Endothelial cell of umbilical vein (primary cell): ENCODE results near the gene RNF224. TPM values are rescaled to one million over a fixed set of nuclear protein-coding genes. Genes with fewer than 3 reads are reported as not detected.

ENCODE experiments used
- BruUV-seq: library from RNA; stranded (reverse); fragments of 400-500 nt; replicated peaks from 2 replicates; lab custom pipeline; 2021; lab: Mats Ljungman, UMichigan
- CTCF ChIA-PET: fragments of 300-600, 350-600 bp; sonication (Branson Sonifier 250); formaldehyde crosslinking; loops from one replicate; lab custom pipeline; 2021; ENCODE audit warnings: antibody characterized with exemption, inconsistent platforms; lab: Charles Lee
- POLR2A ChIA-PET: fragments of 300-600, 350-600 bp; sonication (Branson Sonifier 250); formaldehyde crosslinking; loops from one replicate; lab custom pipeline; 2021; ENCODE audit warnings: antibody characterized with exemption, inconsistent platforms; lab: Charles Lee
- DNase-seq: peaks from one replicate; pipeline ENCODE4 v3.0.0-alpha.2; 2011; ENCODE audit warnings: low read depth, low spot score
- FAIRE-seq: peaks from 2 replicates; lab custom pipeline; 2011; peaks lifted over from hg19 to GRCh38; lab: Jason Lieb, UNC
- H2AFZ ChIP-seq: 2 replicates; pipeline ENCODE4 v1.6.0; 2012; ENCODE audit warnings: low read depth, low read length, control low read depth, inconsistent platforms
- H3K27ac ChIP-seq: 2 replicates; pipeline ENCODE4 v1.5.1; 2011; ENCODE audit warnings: low read depth, mild to moderate bottlenecking, control low read depth, low read length, moderate library complexity; ENCODE audit not compliant: insufficient read depth
- H3K27me3 ChIP-seq, 2 experiments: 2 replicates each; pipeline versions ENCODE4 v1.6.0 to v1.6.1; 2011; ENCODE audit warnings: low read length in 2 of 2, mixed read lengths in 1 of 2; ENCODE audit not compliant: control insufficient read depth in 2 of 2, insufficient read depth in 2 of 2
- H3K36me3 ChIP-seq, 2 experiments: 2 replicates in 1 of 2; 3 replicates in 1 of 2; pipeline ENCODE4 v1.5.1; 2011; ENCODE audit warnings: low read length in 2 of 2, mild to moderate bottlenecking in 1 of 2, moderate library complexity in 1 of 2; ENCODE audit not compliant: control insufficient read depth in 2 of 2, insufficient read depth in 2 of 2; ENCODE audit errors: extremely low read depth in 1 of 2
- H3K4me1 ChIP-seq: 3 replicates; pipeline ENCODE4 v1.5.1; 2011; ENCODE audit warnings: mild to moderate bottlenecking, low read length; ENCODE audit not compliant: control insufficient read depth, insufficient read depth; ENCODE audit errors: extremely low read depth
- H3K4me2 ChIP-seq: 2 replicates; pipeline ENCODE4 v1.6.1; 2011; ENCODE audit warnings: low read length, control low read depth, mixed read lengths; ENCODE audit not compliant: insufficient read depth
- H3K4me3 ChIP-seq, 3 experiments: fragments of 200-600 bp in 1 of 3; sonication (generic), shearing (Covaris generic) in 1 of 3; replicated peaks in 1 of 3; 2 replicates each; pipeline ENCODE4 v1.5.1; 2011 to 2016; ENCODE audit warnings: control low read depth in 3 of 3, low read length in 3 of 3, mild to moderate bottlenecking in 2 of 3, inconsistent platforms in 1 of 3, low read depth in 1 of 3, moderate library complexity in 1 of 3; ENCODE audit not compliant: insufficient read depth in 1 of 3
- H3K79me2 ChIP-seq: 2 replicates; pipeline ENCODE4 v1.6.0; 2012; ENCODE audit warnings: low read length, inconsistent platforms; ENCODE audit not compliant: control insufficient read depth, insufficient read depth
- H3K9ac ChIP-seq: replicated peaks from 2 replicates; pipeline ENCODE3; 2011; ENCODE audit warnings: low read length, control low read depth; ENCODE audit not compliant: insufficient read depth; ENCODE audit errors: extremely low read depth
- H3K9me1 ChIP-seq: replicated peaks from 3 replicates; pipeline ENCODE4 v1.6.0; 2011; ENCODE audit warnings: mild to moderate bottlenecking, low read length; ENCODE audit not compliant: control insufficient read depth, insufficient read depth; ENCODE audit errors: extremely low read depth
- H3K9me3 ChIP-seq: replicated peaks from 2 replicates; pipeline ENCODE4 v1.5.1; 2012; ENCODE audit warnings: low read length, inconsistent platforms; ENCODE audit not compliant: control insufficient read depth, insufficient read depth
- H4K20me1 ChIP-seq: replicated peaks from 2 replicates; pipeline ENCODE3; 2011; ENCODE audit warnings: mild to moderate bottlenecking, low read length; ENCODE audit not compliant: control insufficient read depth, insufficient read depth; ENCODE audit errors: extremely low read depth
- EZH2 ChIP-seq: IDR thresholded peaks from 2 replicates; pipeline ENCODE4 v1.6.1; 2012; ENCODE audit warnings: borderline replicate concordance, low read depth, mild to moderate bottlenecking, moderate library complexity, low read length, inconsistent platforms; ENCODE audit not compliant: severe bottlenecking
- FOS ChIP-seq: IDR thresholded peaks from 2 replicates; pipeline ENCODE4 v1.6.1; 2011; ENCODE audit warnings: mild to moderate bottlenecking, low read length, moderate library complexity, borderline replicate concordance; ENCODE audit not compliant: insufficient read depth
- GATA2 ChIP-seq: IDR thresholded peaks from 2 replicates; pipeline ENCODE4 v1.7.0; 2011; ENCODE audit warnings: low read depth, mild to moderate bottlenecking, moderate library complexity, mixed read lengths, low read length; ENCODE audit not compliant: insufficient read length, insufficient read depth
- JUN ChIP-seq: IDR thresholded peaks from 2 replicates; pipeline ENCODE4 v1.6.1; 2011; ENCODE audit warnings: borderline replicate concordance, low read depth; ENCODE audit not compliant: insufficient read length, insufficient read depth
- MYC ChIP-seq: IDR thresholded peaks from one replicate; pipeline ENCODE4 v1.6.1; 2011; ENCODE audit warnings: mild to moderate bottlenecking, low read depth, low read length
- POLR2A ChIP-seq: IDR thresholded peaks from 2 replicates; pipeline ENCODE4 v1.6.1; 2012; ENCODE audit warnings: low read depth, mild to moderate bottlenecking, control low read depth, low read length
- POLR2AphosphoS5 ChIP-seq: IDR thresholded peaks from 2 replicates; pipeline ENCODE4 v1.6.1; 2012; ENCODE audit warnings: low read depth, mild to moderate bottlenecking, control low read depth, low read length, moderate library complexity; ENCODE audit not compliant: insufficient read depth
- dilution Hi-C: fragments of 300-500 bp; cut with MboI; formaldehyde crosslinking; loops from one replicate; pipeline ENCODE4 v1.15.0; 2019; ENCODE audit warnings: low sequenced_read_pairs; ENCODE audit not compliant: extremely low pct_ligation_motif_present
- intact Hi-C: fragments of 100-400 bp; cut with micrococcal nuclease; formaldehyde crosslinking; loops from one replicate; pipeline ENCODE4 v1.10.0; 2022
- polyA plus RNA-seq, 4 experiments: library from polyadenylated mRNA; depleted of rRNA in 3 of 4; stranded (reverse) in 3 of 4; unstranded in 1 of 4; fragments of >200 nt; gene quantifications; 2 replicates each; pipeline versions ENCODE4 v1.2.1 to v1.2.3, GENCODE V29; 2011 to 2012; ENCODE audit warnings: missing spikeins in 1 of 4
- total RNA-seq: library from RNA; stranded (reverse); gene quantifications from 2 replicates; pipeline ENCODE4 v1.2.3, GENCODE V29; 2021
- TF ChIP-seq, protein P1 (sequence below): IDR thresholded peaks from 2 replicates; pipeline ENCODE4 v1.6.1; 2011; ENCODE audit not compliant: insufficient read depth, insufficient read length
- TF ChIP-seq, protein P2 (sequence below), 2 donors: IDR thresholded peaks; 1 replicate in 1 of 2; 2 replicates in 1 of 2; pipeline ENCODE4 v1.5.1; 2011; ENCODE audit warnings: low read length in 2 of 2, mild to moderate bottlenecking in 2 of 2, moderate library complexity in 2 of 2, control low read depth in 1 of 2, inconsistent platforms in 1 of 2, low read depth in 1 of 2; ENCODE audit not compliant: insufficient read depth in 1 of 2; ENCODE audit errors: extremely low read depth in 1 of 2

Gene RNF224
- total and polyA plus RNA-seq, 2 donors (not counting 3 experiments of a cell fraction or from before 2014, with no cell fraction given): not detected

DNA sequence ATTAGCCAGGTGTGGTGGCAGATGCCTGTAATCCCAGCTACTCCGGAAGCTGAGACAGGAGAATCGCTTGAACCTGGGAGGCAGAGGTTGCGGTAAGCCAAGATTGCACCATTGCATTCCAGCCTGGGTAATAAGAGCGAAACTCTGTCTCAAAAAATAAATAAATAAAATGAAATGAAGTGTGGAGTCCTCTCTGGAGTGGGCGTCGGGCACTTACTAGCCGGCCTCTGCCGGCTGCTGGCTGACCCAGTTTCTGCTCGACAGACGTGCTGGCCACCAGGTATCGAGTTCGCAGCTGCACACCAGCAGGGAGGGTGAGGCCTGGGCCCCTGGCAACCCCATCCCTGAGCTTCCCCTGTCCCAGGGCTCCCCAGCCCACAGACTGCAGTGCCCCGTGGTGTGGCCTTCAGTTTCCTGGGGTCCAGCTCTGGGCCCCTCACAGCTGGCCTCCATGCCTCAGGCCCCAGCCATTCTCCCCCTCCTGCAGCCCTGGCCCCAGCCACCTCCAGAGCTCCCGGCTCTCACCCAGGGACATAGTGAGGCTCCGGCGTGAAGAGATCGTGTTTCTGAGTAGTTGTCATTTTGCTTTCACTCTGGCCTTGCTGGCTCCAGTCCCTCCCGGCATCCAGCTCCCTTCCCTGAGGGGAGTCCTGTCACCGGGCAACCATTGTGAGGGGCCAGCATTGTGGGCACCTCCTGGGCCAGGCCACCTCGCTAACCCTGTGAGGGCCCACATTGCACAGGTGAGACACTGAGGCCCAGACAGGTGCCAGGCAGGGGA is 20.0 kb downstream of the RNF224 start:
- TF ChIP-seq, protein P1, sequence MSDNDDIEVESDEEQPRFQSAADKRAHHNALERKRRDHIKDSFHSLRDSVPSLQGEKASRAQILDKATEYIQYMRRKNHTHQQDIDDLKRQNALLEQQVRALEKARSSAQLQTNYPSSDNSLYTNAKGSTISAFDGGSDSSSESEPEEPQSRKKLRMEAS: no peak
- TF ChIP-seq, protein P2, sequence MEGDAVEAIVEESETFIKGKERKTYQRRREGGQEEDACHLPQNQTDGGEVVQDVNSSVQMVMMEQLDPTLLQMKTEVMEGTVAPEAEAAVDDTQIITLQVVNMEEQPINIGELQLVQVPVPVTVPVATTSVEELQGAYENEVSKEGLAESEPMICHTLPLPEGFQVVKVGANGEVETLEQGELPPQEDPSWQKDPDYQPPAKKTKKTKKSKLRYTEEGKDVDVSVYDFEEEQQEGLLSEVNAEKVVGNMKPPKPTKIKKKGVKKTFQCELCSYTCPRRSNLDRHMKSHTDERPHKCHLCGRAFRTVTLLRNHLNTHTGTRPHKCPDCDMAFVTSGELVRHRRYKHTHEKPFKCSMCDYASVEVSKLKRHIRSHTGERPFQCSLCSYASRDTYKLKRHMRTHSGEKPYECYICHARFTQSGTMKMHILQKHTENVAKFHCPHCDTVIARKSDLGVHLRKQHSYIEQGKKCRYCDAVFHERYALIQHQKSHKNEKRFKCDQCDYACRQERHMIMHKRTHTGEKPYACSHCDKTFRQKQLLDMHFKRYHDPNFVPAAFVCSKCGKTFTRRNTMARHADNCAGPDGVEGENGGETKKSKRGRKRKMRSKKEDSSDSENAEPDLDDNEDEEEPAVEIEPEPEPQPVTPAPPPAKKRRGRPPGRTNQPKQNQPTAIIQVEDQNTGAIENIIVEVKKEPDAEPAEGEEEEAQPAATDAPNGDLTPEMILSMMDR (IDR thresholded peaks at IDR 0.05; ENCODE audit: extremely low read depth in 1 of 2, insufficient read depth in 1 of 2, low read depth in 1 of 2, low read length in 2 of 2): no peak
- TF ChIP-seq POLR2AphosphoS5 (no peak), FOS (no peak), GATA2 (no peak), JUN (no peak), EZH2 (no peak), MYC (no peak), POLR2A (no peak)
- ChIA-PET POLR2A (no interaction called here), CTCF (interaction anchor here (1.1 to 1.6 kb wide), 3 partner anchors 11 to 14 kb away, joined by 3 to 9 read pairs (median 7); no protein-coding TSS in a partner anchor)
- H3K4me2 ChIP-seq: no peak overlapping the region
- BruUV-seq: no TSS peak
- H3K27ac ChIP-seq: no peak overlapping the region
- no peak overlapping the region for H3K9ac ChIP-seq
- peaks cover 13% of the 10 kb centered on the region for H3K79me2 ChIP-seq
- no peak overlapping the region for H2AFZ ChIP-seq
- H4K20me1 ChIP-seq: no peaks in the 10 kb centered on the region
- no peak overlapping the region for H3K4me3 ChIP-seq
- FAIRE-seq (no peak), DNase-seq (no peak)
- peaks cover 12% of the 10 kb centered on the region for H3K4me1 ChIP-seq
- peaks cover 6 to 16% of the 10 kb centered on the region in 2 experiments for H3K36me3 ChIP-seq
- dilution Hi-C loops: no loop called here
- H3K9me3 ChIP-seq: no peaks in the 10 kb centered on the region
- intact Hi-C loops: no loop called here
- H3K27me3 ChIP-seq: no peaks in the 10 kb centered on the region
- no peaks in the 10 kb centered on the region for H3K9me1 ChIP-seq
